Hepatocyte (in vitro differentiated cells): ENCODE measurements around the gene C3orf85.

Source experiments
- CTCF ChIP-seq: fragments of 200-600 bp; sonication (generic); IDR thresholded peaks from 2 replicates; pipeline ENCODE4 v1.5.1; 2016; ENCODE audit warnings: antibody characterized with exemption, mild to moderate bottlenecking; ENCODE audit not compliant: poor library complexity
- EZH2 ChIP-seq: fragments of 200-600 bp; sonication (generic); IDR thresholded peaks from 2 replicates; pipeline ENCODE4 v1.6.1; 2016; ENCODE audit warnings: antibody characterized with exemption, mild to moderate bottlenecking, borderline replicate concordance

- TF ChIP-seq CTCF, result no peak
- no peak for TF ChIP-seq EZH2
Measured at GRCh38 chr3:109152320-109152719, 15.8 kb downstream of the C3orf85 start.
